ENCODE results near the gene OSBPL6.
A peak's percentile ranks its signal among the peaks of the same experiment; 100 is the strongest.
"Not testable (repeated sequence)": the region's sequence is repeated elsewhere in the genome, so short reads cannot be mapped to it uniquely, and the experiment has no call there.

OSBPL6 gene

GRCh38 chr2:178193823-178194599, at the start of gene OSBPL6:
OSBPL6 (plus strand) TSS chr2:178194512; CDS start chr2:178306185, 111,673 bp downstream.
- no peaks in the 10 kb centered on the region; the same call in none of the 2 replicates for H3K27me3 ChIP-seq (replicated peaks; ENCODE audit: control insufficient read depth, insufficient read depth, low read length)
- H3K4me3 ChIP-seq (replicated peaks; ENCODE audit: low read depth, low read length), result peak within 1 kb of the TSS; percentile 67

GRCh38 chr2:178152033-178152432, 42.3 kb upstream of the OSBPL6 start:
- Histone ChIP-seq H3K36me3 (ENCODE audit: control insufficient read depth, insufficient read depth, low read length) (no peaks in the 10 kb centered on the region), H3K4me3 (replicated peaks; ENCODE audit: low read depth, low read length) (no peak overlapping the region), H3K27me3 (replicated peaks; ENCODE audit: control insufficient read depth, insufficient read depth, low read length) (no peaks in the 10 kb centered on the region)
- no peak for TF ChIP-seq CTCF (IDR thresholded peaks at IDR 0.05; ENCODE audit: insufficient read depth, low read length, poor library complexity, severe bottlenecking)
- DNase-seq (ENCODE audit: extremely low read depth, insufficient read length), result no peak

More at GRCh38 chr2:178193823-178194599, at the start of gene OSBPL6:
- no peak for TF ChIP-seq CTCF (IDR thresholded peaks at IDR 0.05; ENCODE audit: insufficient read depth, low read length, poor library complexity, severe bottlenecking)
- DNase-seq (ENCODE audit: extremely low read depth, insufficient read length), result peak; percentile 82
- no peaks in the 10 kb centered on the region for H3K36me3 ChIP-seq (ENCODE audit: control insufficient read depth, insufficient read depth, low read length)

- Histone ChIP-seq H3K4me3 (replicated peaks; ENCODE audit: low read depth, low read length) (no peak overlapping the region), H3K36me3 (ENCODE audit: control insufficient read depth, insufficient read depth, low read length) (no peaks in the 10 kb centered on the region), H3K27me3 (replicated peaks; ENCODE audit: control insufficient read depth, insufficient read depth, low read length) (no peaks in the 10 kb centered on the region; the same call in 1 of the 2 replicates)
- DNase-seq (ENCODE audit: extremely low read depth, insufficient read length), result no peak
- TF ChIP-seq CTCF (IDR thresholded peaks at IDR 0.05; ENCODE audit: insufficient read depth, low read length, poor library complexity, severe bottlenecking), result no peak
Observed at GRCh38 chr2:178152542-178152941, 41.8 kb upstream of the OSBPL6 start.

DNA sequence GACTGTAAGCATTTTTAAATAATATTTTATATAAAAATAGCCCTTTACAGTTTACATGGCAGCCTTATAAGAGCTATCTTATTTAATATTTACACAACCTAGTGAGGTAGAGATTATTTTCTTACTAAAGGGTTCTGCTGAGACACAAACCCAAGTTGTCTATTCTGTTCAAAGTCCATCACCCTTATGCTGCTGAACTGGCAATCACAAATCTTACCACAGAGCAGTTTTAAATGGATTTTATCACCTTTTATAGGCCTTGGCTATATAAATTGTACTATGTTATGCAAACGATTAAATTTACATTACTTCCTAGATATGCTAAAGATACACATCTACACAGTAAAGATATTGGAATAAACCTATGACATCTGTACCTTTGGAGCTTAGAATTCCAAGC, 41.3 kb upstream of the OSBPL6 start:
- no peak for DNase-seq (ENCODE audit: extremely low read depth, insufficient read length)
- Histone ChIP-seq H3K4me3 (replicated peaks; ENCODE audit: low read depth, low read length) (no peak overlapping the region), H3K27me3 (replicated peaks; ENCODE audit: control insufficient read depth, insufficient read depth, low read length) (no peaks in the 10 kb centered on the region; the same call in 1 of the 2 replicates), H3K36me3 (ENCODE audit: control insufficient read depth, insufficient read depth, low read length) (no peaks in the 10 kb centered on the region)
- TF ChIP-seq CTCF (IDR thresholded peaks at IDR 0.05; ENCODE audit: insufficient read depth, low read length, poor library complexity, severe bottlenecking), result no peak

DNA sequence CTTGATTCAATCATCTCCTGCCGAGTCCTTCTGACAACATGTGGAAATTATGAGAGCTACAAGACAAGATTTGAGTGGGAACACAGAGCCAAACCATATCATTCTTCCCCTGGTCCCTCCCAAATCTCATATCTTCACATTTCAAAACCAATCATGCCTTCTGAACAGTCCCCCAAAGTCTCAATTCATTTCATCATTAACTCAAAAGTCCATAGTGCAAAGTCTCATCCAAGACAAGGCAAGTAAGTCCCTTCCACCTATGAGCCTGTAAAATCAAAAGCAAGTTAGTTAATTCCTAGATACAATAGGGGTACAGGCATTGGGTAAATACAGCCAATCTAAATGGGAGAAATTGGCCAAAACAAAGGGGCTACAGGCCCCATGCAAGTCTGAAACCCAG, 40.4 kb upstream of the OSBPL6 start:
- H3K36me3 ChIP-seq (ENCODE audit: control insufficient read depth, insufficient read depth, low read length); H3K27me3 ChIP-seq (replicated peaks; ENCODE audit: control insufficient read depth, insufficient read depth, low read length); H3K4me3 ChIP-seq (replicated peaks; ENCODE audit: low read depth, low read length); DNase-seq (ENCODE audit: extremely low read depth, insufficient read length): not testable (repeated sequence)

GRCh38 chr2:178155524-178155923, 38.8 kb upstream of the OSBPL6 start:
- no peak for DNase-seq (ENCODE audit: extremely low read depth, insufficient read length)
- Histone ChIP-seq H3K27me3 (replicated peaks; ENCODE audit: control insufficient read depth, insufficient read depth, low read length) (no peaks in the 10 kb centered on the region; the same call in 1 of the 2 replicates), H3K36me3 (ENCODE audit: control insufficient read depth, insufficient read depth, low read length) (no peaks in the 10 kb centered on the region), H3K4me3 (replicated peaks; ENCODE audit: low read depth, low read length) (no peak overlapping the region)
- no peak for TF ChIP-seq CTCF (IDR thresholded peaks at IDR 0.05; ENCODE audit: insufficient read depth, low read length, poor library complexity, severe bottlenecking)

All from GM06990 (cell line).